Fibroblast of pulmonary artery (primary cell): ENCODE measurements around the gene PRRC2A.

Experiments
- DNase-seq: peaks from one replicate; pipeline ENCODE4 v3.0.0-alpha.2; 2010; ENCODE audit warnings: low read depth
- H3K4me3 ChIP-seq: replicated peaks from 2 replicates; pipeline ENCODE4 v1.5.1; 2011; ENCODE audit warnings: low read depth, mild to moderate bottlenecking, control low read depth, low read length, moderate library complexity
- TF ChIP-seq, protein P1 (sequence below): IDR thresholded peaks from 2 replicates; pipeline ENCODE4 v1.5.1; 2011; ENCODE audit warnings: mild to moderate bottlenecking, control low read depth, low read length, inconsistent platforms; ENCODE audit errors: missing control alignments

Gene PRRC2A

DNA sequence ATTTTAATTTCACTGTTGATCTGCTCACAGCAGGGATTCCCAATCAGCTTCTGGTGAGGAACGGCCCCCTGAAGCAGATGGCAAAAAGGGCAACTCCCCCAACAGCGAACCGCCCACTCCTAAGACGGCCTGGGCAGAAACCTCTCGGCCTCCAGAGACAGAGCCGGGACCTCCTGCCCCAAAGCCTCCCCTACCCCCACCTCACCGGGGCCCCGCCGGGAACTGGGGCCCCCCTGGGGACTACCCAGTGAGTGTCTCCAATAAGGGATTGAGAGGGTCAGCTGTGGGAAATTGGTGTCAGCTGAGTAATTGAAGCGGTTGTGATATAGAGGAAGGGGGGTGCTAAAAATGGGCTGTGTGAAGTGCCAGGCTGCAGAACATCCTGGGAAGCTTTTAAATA is 6.4 kb downstream of the PRRC2A start:
- DNase-seq, result no peak
- TF ChIP-seq, protein P1, sequence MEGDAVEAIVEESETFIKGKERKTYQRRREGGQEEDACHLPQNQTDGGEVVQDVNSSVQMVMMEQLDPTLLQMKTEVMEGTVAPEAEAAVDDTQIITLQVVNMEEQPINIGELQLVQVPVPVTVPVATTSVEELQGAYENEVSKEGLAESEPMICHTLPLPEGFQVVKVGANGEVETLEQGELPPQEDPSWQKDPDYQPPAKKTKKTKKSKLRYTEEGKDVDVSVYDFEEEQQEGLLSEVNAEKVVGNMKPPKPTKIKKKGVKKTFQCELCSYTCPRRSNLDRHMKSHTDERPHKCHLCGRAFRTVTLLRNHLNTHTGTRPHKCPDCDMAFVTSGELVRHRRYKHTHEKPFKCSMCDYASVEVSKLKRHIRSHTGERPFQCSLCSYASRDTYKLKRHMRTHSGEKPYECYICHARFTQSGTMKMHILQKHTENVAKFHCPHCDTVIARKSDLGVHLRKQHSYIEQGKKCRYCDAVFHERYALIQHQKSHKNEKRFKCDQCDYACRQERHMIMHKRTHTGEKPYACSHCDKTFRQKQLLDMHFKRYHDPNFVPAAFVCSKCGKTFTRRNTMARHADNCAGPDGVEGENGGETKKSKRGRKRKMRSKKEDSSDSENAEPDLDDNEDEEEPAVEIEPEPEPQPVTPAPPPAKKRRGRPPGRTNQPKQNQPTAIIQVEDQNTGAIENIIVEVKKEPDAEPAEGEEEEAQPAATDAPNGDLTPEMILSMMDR, result no peak
- no peak overlapping the region for H3K4me3 ChIP-seq

- no peak for DNase-seq
- TF ChIP-seq, protein P1, result no peak
- H3K4me3 ChIP-seq, result no peak overlapping the region
Measured at GRCh38 chr6:31627690-31628287, 7.3 kb downstream of the PRRC2A start.

- no peak for DNase-seq
- no peak overlapping the region for H3K4me3 ChIP-seq
- TF ChIP-seq, protein P1, result no peak
Measured at GRCh38 chr6:31629014-31629413, 8.5 kb downstream of the PRRC2A start.

GRCh38 chr6:31630177-31630934 is 9.8 kb downstream of the PRRC2A start:
- H3K4me3 ChIP-seq, result no peak overlapping the region
- TF ChIP-seq, protein P1, result no peak
- DNase-seq, result no peak

DNA sequence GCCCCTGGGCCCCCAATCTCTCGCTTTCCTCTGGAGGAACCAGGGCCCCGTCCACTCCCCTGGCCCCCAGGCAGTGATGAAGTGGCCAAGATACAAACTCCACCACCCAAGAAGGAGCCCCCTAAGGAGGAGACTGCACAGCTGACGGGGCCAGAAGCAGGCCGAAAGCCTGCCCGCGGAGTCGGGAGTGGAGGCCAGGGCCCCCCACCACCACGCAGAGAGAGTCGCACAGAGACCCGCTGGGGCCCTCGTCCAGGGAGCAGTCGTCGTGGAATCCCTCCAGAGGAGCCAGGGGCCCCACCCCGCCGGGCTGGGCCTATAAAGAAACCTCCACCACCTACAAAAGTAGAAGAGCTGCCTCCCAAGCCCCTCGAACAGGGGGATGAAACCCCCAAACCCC is 10.7 kb downstream of the PRRC2A start:
- TF ChIP-seq, protein P1, result no peak

DNA sequence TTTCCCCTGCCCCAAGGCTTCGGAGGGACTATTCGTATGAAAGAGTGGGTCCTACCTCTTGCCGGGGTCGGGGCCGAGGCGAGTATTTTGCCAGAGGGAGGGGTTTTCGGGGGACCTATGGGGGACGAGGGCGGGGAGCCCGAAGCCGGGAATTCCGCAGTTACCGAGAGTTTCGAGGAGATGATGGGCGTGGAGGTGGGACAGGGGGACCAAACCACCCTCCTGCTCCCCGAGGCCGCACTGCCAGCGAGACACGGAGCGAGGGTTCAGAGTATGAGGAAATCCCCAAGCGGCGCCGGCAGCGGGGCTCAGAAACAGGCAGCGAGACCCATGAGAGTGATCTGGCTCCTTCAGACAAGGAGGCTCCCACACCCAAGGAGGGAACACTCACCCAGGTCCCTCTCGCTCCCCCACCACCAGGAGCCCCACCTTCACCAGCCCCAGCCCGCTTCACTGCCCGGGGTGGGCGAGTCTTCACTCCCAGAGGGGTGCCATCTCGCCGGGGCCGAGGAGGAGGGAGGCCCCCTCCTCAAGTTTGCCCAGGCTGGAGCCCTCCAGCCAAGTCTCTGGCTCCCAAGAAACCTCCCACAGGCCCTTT is 11.3 kb downstream of the PRRC2A start:
- H3K4me3 ChIP-seq, result no peak overlapping the region
- TF ChIP-seq, protein P1, result no peak
- no peak for DNase-seq

More for the DNA sequence above, 10.7 kb downstream of the PRRC2A start:
- DNase-seq, result no peak
- H3K4me3 ChIP-seq, result no peak overlapping the region
